ENCODE data around the gene PAQR9. TPM values are rescaled to one million over a fixed set of nuclear protein-coding genes. Genes with fewer than 3 reads are reported as not detected.

Gene PAQR9
- total and polyA plus RNA-seq, 2 of the 13 experiments (the other 11 are each of a cell fraction or from before 2014, with no cell fraction given): 3.7 to 10.3 TPM

- no TSS peak for BruUV-seq (replicated peaks)
- CTCF ChIA-PET (ENCODE audit: low intra/inter-chr PET ratio, low total read pairs): interaction anchor here (1.4 kb wide), 1 partner anchor 53 kb away, joined by 5 read pairs; no protein-coding TSS in a partner anchor
- POLR2A ChIA-PET: no interaction called here
- TF ChIP-seq ZNF430 (CRISPR knock-in tag; IDR thresholded peaks at IDR 0.05) (no peak), WIZ (CRISPR knock-in tag; IDR thresholded peaks at IDR 0.05) (no peak), CEBPB (IDR thresholded peaks at IDR 0.05; ENCODE audit: borderline replicate concordance, low read depth, low read length) (peak; percentile 67)
- Histone ChIP-seq H2AFZ (ENCODE audit: low read length) (no peak overlapping the region), H3K36me3 (replicated peaks in 1 of 2; ENCODE audit: control insufficient read depth in 1 of 2, insufficient read depth in 2 of 2, low read length in 2 of 2) (no peaks in the 10 kb centered on the region), H3K79me2 (ENCODE audit: insufficient read depth, low read length) (no peaks in the 10 kb centered on the region), H3K4me2 (ENCODE audit: low read depth, low read length) (no peak overlapping the region), H3K9ac (ENCODE audit: insufficient read depth, low read depth, low read length) (no peak overlapping the region), H4K20me1 (ENCODE audit: insufficient read depth, low read length) (no peaks in the 10 kb centered on the region), H3K27ac (ENCODE audit: extremely low read length, insufficient read depth, low read length) (no peak overlapping the region), H3K4me1 (ENCODE audit: insufficient read depth, low read length) (peaks cover 40% of the 10 kb centered on the region), H3K27me3 (ENCODE audit: control insufficient read depth in 1 of 2, insufficient read depth in 2 of 2, low read length in 2 of 2) (peaks cover 0 to 24% of the 10 kb centered on the region in 2 experiments; a peak in 3 of 5 replicates), H3K4me3 (replicated peaks in 1 of 3; ENCODE audit: insufficient read depth in 1 of 3, low read depth in 2 of 3, low read length in 3 of 3) (no peak overlapping the region), H3K9me3 (ENCODE audit: low read length) (no peaks in the 10 kb centered on the region)
- DNase-seq (ENCODE audit: low spot score) (no peak), FAIRE-seq (no peak), ATAC-seq (no peak)
- WGBS (ENCODE audit: low lambda C conversion rate): 55% methylated on average over 7 of the region's 7 CpGs
- in situ Hi-C loops (cut with HindIII; ENCODE audit: extremely low pct_ligation_motif_present, low pct_unique_long_range_greater_than_20kb): no loop called here
- intact Hi-C loops (cut with micrococcal nuclease; ENCODE audit: unreplicated experiment): no loop called here
Measured at GRCh38 chr3:142934128-142934886, 29.2 kb downstream of the PAQR9 start.

GRCh38 chr3:142931222-142931621, 32.3 kb downstream of the PAQR9 start:
- FAIRE-seq: peak; percentile 54
- Histone ChIP-seq H2AFZ (ENCODE audit: low read length) (no peak overlapping the region), H3K27me3 (ENCODE audit: control insufficient read depth in 1 of 2, insufficient read depth in 2 of 2, low read length in 2 of 2) (peaks cover 0 to 21% of the 10 kb centered on the region in 2 experiments; a peak in 3 of 5 replicates), H3K27ac (ENCODE audit: extremely low read length, insufficient read depth, low read length) (no peak overlapping the region), H3K36me3 (replicated peaks in 1 of 2; ENCODE audit: control insufficient read depth in 1 of 2, insufficient read depth in 2 of 2, low read length in 2 of 2) (no peaks in the 10 kb centered on the region), H3K9ac (ENCODE audit: insufficient read depth, low read depth, low read length) (no peak overlapping the region), H4K20me1 (ENCODE audit: insufficient read depth, low read length) (no peaks in the 10 kb centered on the region), H3K4me1 (ENCODE audit: insufficient read depth, low read length) (peaks cover 52% of the 10 kb centered on the region), H3K79me2 (ENCODE audit: insufficient read depth, low read length) (no peaks in the 10 kb centered on the region), H3K9me3 (ENCODE audit: low read length) (no peaks in the 10 kb centered on the region), H3K4me3 (replicated peaks in 1 of 3; ENCODE audit: insufficient read depth in 1 of 3, low read depth in 2 of 3, low read length in 3 of 3) (no peak overlapping the region), H3K4me2 (ENCODE audit: low read depth, low read length) (peak overlapping the region; percentile 13; the same call in 1 of the 2 replicates)
- peak; percentile 41 for DNase-seq (ENCODE audit: low spot score)
- BruUV-seq (replicated peaks): no TSS peak
- CTCF ChIA-PET (ENCODE audit: low intra/inter-chr PET ratio, low total read pairs): interaction anchor here (1.4 to 4.4 kb wide), 2 partner anchors 56 to 103 kb away, joined by 5 to 67 read pairs; no protein-coding TSS in a partner anchor
- ATAC-seq: peak; percentile 83
- POLR2A ChIA-PET: interaction anchor here (1.3 to 3.2 kb wide), 3 partner anchors 10 to 33 kb away, joined by 5 to 31 read pairs (median 8); no protein-coding TSS in a partner anchor
- 32% methylated on average over 6 of the region's 6 CpGs for WGBS (ENCODE audit: low lambda C conversion rate)
- in situ Hi-C loops (cut with HindIII; ENCODE audit: extremely low pct_ligation_motif_present, low pct_unique_long_range_greater_than_20kb): no loop called here
- intact Hi-C loops (cut with micrococcal nuclease; ENCODE audit: unreplicated experiment): no loop called here
- TF ChIP-seq TARDBP (CRISPR knock-in tag; IDR thresholded peaks at IDR 0.05) (0 out of 2 replicates have a peak, but pooled peaks have one; percentile 30), ZNF644 (CRISPR knock-in tag; IDR thresholded peaks at IDR 0.05; ENCODE audit: low read depth) (peak; percentile 49; the same call in 1 of the 2 replicates), ZNF737 (CRISPR knock-in tag; IDR thresholded peaks at IDR 0.05; ENCODE audit: borderline replicate concordance) (no peak), ESRRA (CRISPR knock-in tag; IDR thresholded peaks at IDR 0.05; ENCODE audit: low read depth) (no peak), NFE2L1 (CRISPR knock-in tag; IDR thresholded peaks at IDR 0.05; ENCODE audit: borderline replicate concordance) (no peak), CBX5 (CRISPR knock-in tag; IDR thresholded peaks at IDR 0.05; ENCODE audit: borderline replicate concordance) (peak; percentile 39; the same call in 1 of the 2 replicates), ZBTB33 (CRISPR knock-in tag; IDR thresholded peaks at IDR 0.05) (peak; percentile 30; the same call in 1 of the 2 replicates), CTCF (CRISPR knock-in tag; IDR thresholded peaks at IDR 0.05) (peak; percentile 54)
